ENCODE results near the gene PCMT1.

DNA sequence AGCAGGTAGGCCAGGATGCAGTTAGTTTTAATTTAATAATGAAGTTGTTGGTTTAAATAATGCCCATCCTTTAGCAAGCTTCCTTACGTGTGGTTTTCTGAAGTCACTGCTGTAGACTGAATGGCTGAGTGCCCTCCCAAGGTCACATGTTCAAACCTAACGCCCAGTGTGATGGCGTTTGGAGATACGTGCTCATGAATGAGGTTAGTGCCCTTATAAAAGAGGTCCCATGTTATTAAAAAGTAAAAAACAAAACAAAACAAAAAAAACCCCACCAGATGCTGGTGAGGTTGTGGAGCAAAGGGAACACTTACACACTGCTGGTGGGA is 98.4 kb downstream of the PCMT1 start:
- TF ChIP-seq POLR2A (IDR thresholded peaks at IDR 0.05): no peak
- TF ChIP-seq, protein P1, sequence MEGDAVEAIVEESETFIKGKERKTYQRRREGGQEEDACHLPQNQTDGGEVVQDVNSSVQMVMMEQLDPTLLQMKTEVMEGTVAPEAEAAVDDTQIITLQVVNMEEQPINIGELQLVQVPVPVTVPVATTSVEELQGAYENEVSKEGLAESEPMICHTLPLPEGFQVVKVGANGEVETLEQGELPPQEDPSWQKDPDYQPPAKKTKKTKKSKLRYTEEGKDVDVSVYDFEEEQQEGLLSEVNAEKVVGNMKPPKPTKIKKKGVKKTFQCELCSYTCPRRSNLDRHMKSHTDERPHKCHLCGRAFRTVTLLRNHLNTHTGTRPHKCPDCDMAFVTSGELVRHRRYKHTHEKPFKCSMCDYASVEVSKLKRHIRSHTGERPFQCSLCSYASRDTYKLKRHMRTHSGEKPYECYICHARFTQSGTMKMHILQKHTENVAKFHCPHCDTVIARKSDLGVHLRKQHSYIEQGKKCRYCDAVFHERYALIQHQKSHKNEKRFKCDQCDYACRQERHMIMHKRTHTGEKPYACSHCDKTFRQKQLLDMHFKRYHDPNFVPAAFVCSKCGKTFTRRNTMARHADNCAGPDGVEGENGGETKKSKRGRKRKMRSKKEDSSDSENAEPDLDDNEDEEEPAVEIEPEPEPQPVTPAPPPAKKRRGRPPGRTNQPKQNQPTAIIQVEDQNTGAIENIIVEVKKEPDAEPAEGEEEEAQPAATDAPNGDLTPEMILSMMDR (IDR thresholded peaks at IDR 0.05): no peak

All from thyroid gland (tissue), 4 donors.